ENCODE measurements around the gene CDON. TPM values are rescaled to one million over a fixed set of nuclear protein-coding genes. Genes with fewer than 3 reads are reported as not detected.
"Not testable (repeated sequence)": the region's sequence is repeated elsewhere in the genome, so short reads cannot be mapped to it uniquely, and the experiment has no call there.

The CDON gene
- total RNA-seq, 1 donor from 2014 or later, result 29.4 TPM

- TF ChIP-seq, protein P1, sequence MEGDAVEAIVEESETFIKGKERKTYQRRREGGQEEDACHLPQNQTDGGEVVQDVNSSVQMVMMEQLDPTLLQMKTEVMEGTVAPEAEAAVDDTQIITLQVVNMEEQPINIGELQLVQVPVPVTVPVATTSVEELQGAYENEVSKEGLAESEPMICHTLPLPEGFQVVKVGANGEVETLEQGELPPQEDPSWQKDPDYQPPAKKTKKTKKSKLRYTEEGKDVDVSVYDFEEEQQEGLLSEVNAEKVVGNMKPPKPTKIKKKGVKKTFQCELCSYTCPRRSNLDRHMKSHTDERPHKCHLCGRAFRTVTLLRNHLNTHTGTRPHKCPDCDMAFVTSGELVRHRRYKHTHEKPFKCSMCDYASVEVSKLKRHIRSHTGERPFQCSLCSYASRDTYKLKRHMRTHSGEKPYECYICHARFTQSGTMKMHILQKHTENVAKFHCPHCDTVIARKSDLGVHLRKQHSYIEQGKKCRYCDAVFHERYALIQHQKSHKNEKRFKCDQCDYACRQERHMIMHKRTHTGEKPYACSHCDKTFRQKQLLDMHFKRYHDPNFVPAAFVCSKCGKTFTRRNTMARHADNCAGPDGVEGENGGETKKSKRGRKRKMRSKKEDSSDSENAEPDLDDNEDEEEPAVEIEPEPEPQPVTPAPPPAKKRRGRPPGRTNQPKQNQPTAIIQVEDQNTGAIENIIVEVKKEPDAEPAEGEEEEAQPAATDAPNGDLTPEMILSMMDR (IDR thresholded peaks at IDR 0.05), result no peak
- no peaks in the 10 kb centered on the region for H3K36me3 Mint-ChIP-seq (ENCODE audit: unreplicated experiment)
- peaks cover 3% of the 10 kb centered on the region for H3K4me1 Mint-ChIP-seq (ENCODE audit: unreplicated experiment)
- no peak overlapping the region for H3K27ac Mint-ChIP-seq (ENCODE audit: unreplicated experiment)
- no peaks in the 10 kb centered on the region for H3K9me3 Mint-ChIP-seq (ENCODE audit: unreplicated experiment)
- no peak for DNase-seq (ENCODE audit: extremely low spot score, unreplicated experiment)
- H3K27me3 Mint-ChIP-seq (ENCODE audit: unreplicated experiment), result peaks cover 22% of the 10 kb centered on the region
- H3K4me3 Mint-ChIP-seq (ENCODE audit: unreplicated experiment), result no peak overlapping the region
Observed at GRCh38 chr11:126034933-126035425, 27.7 kb downstream of the CDON start.

DNA sequence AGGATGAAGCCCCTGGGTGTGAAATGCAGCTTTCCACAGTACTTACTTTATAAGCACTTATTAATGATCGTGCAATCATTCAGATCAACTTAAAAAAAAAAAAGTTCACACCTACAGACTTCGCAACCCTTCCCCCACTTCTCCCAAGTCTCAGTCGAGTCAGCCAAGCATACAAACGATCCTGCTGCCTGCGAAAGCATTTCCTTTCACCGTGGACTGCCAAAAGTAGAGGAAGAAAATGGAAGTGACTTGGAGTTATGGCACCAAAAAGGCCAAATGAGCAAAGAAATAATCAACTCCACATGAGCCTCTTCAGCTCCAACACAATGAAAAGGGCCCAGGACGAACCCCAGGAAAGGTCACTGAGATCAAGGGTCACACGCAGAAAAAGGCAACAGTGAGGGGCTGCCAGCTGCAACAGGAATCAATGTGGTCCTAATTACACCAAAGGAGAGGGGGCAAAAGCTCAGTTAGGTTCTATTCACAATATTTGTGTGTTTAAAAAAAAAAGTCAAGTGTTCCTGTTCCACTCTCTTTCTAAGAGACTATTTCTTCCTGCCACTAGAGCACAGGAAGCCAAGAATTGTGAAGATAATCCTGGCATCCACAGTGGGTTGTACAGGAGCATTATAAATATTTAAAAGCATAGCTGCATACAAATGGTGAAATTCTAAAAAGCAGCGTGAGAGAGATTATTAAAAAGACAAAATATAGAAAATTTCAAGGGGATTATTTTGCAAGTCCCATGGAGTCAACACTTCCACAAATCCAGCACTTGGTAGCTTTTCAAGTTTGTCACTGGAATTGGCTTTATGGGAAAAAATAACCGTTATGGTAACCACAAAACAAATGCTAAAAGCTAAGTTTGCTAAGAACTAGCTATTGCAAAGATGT lies 28.4 kb downstream of the CDON start:
- H3K27ac Mint-ChIP-seq (ENCODE audit: unreplicated experiment), result no peak overlapping the region
- H3K4me3 Mint-ChIP-seq (ENCODE audit: unreplicated experiment), result no peak overlapping the region
- no peaks in the 10 kb centered on the region for H3K36me3 Mint-ChIP-seq (ENCODE audit: unreplicated experiment)
- H3K9me3 Mint-ChIP-seq (ENCODE audit: unreplicated experiment), result no peaks in the 10 kb centered on the region
- no peak for DNase-seq (ENCODE audit: extremely low spot score, unreplicated experiment)
- H3K4me1 Mint-ChIP-seq (ENCODE audit: unreplicated experiment), result peaks cover 4% of the 10 kb centered on the region
- peaks cover 24% of the 10 kb centered on the region for H3K27me3 Mint-ChIP-seq (ENCODE audit: unreplicated experiment)
- TF ChIP-seq, protein P1 (IDR thresholded peaks at IDR 0.05), result no peak

DNA sequence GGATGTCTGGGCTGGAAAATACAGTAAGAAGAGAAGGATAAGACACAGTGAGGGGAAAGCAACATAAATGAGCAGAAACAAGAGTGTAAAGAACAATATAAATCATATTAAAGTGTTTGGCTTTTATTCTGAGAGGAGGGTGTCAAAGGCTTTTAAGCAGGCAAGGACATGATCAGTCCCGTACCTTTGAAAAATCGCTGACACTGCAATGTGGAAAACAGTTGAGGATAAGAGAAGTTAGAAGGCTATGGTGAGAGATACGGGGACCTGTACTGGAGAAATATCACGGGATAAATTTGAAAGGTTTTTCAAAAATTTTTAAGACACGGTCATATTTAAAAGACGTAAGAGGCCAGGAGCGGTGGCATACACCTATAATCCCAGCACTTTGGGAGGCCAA lies 30.3 kb downstream of the CDON start:
- DNase-seq (ENCODE audit: extremely low spot score, unreplicated experiment), result no peak
- Mint-ChIP-seq H3K27me3 (ENCODE audit: unreplicated experiment) (peaks cover 16% of the 10 kb centered on the region), H3K4me3 (ENCODE audit: unreplicated experiment) (no peak overlapping the region), H3K4me1 (ENCODE audit: unreplicated experiment) (peaks cover 4% of the 10 kb centered on the region), H3K27ac (ENCODE audit: unreplicated experiment) (no peak overlapping the region), H3K36me3 (ENCODE audit: unreplicated experiment) (no peaks in the 10 kb centered on the region), H3K9me3 (ENCODE audit: unreplicated experiment) (no peaks in the 10 kb centered on the region)
- TF ChIP-seq, protein P1 (IDR thresholded peaks at IDR 0.05), result no peak

- Mint-ChIP-seq H3K4me1 (ENCODE audit: unreplicated experiment) (peaks cover 11% of the 10 kb centered on the region), H3K27ac (ENCODE audit: unreplicated experiment) (no peak overlapping the region), H3K9me3 (ENCODE audit: unreplicated experiment) (no peaks in the 10 kb centered on the region), H3K27me3 (ENCODE audit: unreplicated experiment) (peaks cover 20% of the 10 kb centered on the region), H3K36me3 (ENCODE audit: unreplicated experiment) (no peaks in the 10 kb centered on the region), H3K4me3 (ENCODE audit: unreplicated experiment) (no peak overlapping the region)
- TF ChIP-seq, protein P1 (IDR thresholded peaks at IDR 0.05), result no peak
- DNase-seq (ENCODE audit: extremely low spot score, unreplicated experiment), result no peak
Observed at GRCh38 chr11:126029805-126030204, 32.9 kb downstream of the CDON start.

GRCh38 chr11:126029237-126029636 lies 33.4 kb downstream of the CDON start:
- peaks cover 20% of the 10 kb centered on the region for H3K27me3 Mint-ChIP-seq (ENCODE audit: unreplicated experiment)
- H3K4me3 Mint-ChIP-seq (ENCODE audit: unreplicated experiment), result no peak overlapping the region
- no peaks in the 10 kb centered on the region for H3K36me3 Mint-ChIP-seq (ENCODE audit: unreplicated experiment)
- H3K27ac Mint-ChIP-seq (ENCODE audit: unreplicated experiment), result no peak overlapping the region
- peaks cover 11% of the 10 kb centered on the region for H3K4me1 Mint-ChIP-seq (ENCODE audit: unreplicated experiment)
- H3K9me3 Mint-ChIP-seq (ENCODE audit: unreplicated experiment), result no peaks in the 10 kb centered on the region
- no peak for DNase-seq (ENCODE audit: extremely low spot score, unreplicated experiment)
- TF ChIP-seq, protein P1 (IDR thresholded peaks at IDR 0.05), result no peak

- not testable (repeated sequence) for H3K27ac Mint-ChIP-seq (ENCODE audit: unreplicated experiment); DNase-seq (ENCODE audit: extremely low spot score, unreplicated experiment); H3K9me3 Mint-ChIP-seq (ENCODE audit: unreplicated experiment); H3K36me3 Mint-ChIP-seq (ENCODE audit: unreplicated experiment); H3K4me3 Mint-ChIP-seq (ENCODE audit: unreplicated experiment)
- Mint-ChIP-seq H3K27me3 (ENCODE audit: unreplicated experiment) (peaks cover 20% of the 10 kb centered on the region), H3K4me1 (ENCODE audit: unreplicated experiment) (peaks cover 11% of the 10 kb centered on the region)
Observed at GRCh38 chr11:126028534-126028933, 34.1 kb downstream of the CDON start.

All from osteocyte (in vitro differentiated cells).